Epithelial cell of proximal tubule (primary cell): ENCODE results near the gene SPECC1L. TPM values are rescaled to one million over a fixed set of nuclear protein-coding genes. Genes with fewer than 3 reads are reported as not detected.

Experiments used
- DNase-seq: peaks from one replicate; pipeline ENCODE4 v3.0.0-alpha.2; 2011; ENCODE audit warnings: low read depth
- H3K4me3 ChIP-seq: 2 replicates; pipeline ENCODE4 v1.5.1; 2011; ENCODE audit warnings: low read depth, mild to moderate bottlenecking, low read length
- CTCF ChIP-seq: conservative IDR thresholded peaks from 2 replicates; pipeline ENCODE4 v1.5.1; 2012; ENCODE audit warnings: low read depth, mild to moderate bottlenecking, low read length
- total RNA-seq: library from RNA; depleted of rRNA; stranded (reverse); fragments of >200 nt; gene quantifications from 2 replicates; pipeline ENCODE4 v1.2.3, GENCODE V29; 2015

Gene SPECC1L
- total RNA-seq, 1 donor from 2014 or later = 22.7 TPM

GRCh38 chr22:24376002-24376401 lies 105.4 kb downstream of the SPECC1L start:
- no peak for TF ChIP-seq CTCF
- no peak overlapping the region for H3K4me3 ChIP-seq

GRCh38 chr22:24376586-24376985 lies 106.0 kb downstream of the SPECC1L start:
- no peak overlapping the region for H3K4me3 ChIP-seq

More at GRCh38 chr22:24376002-24376401, 105.4 kb downstream of the SPECC1L start:
- DNase-seq = no peak

GRCh38 chr22:24379536-24379935 lies 108.9 kb downstream of the SPECC1L start:
- TF ChIP-seq CTCF = no peak
- no peak for DNase-seq
- no peak overlapping the region for H3K4me3 ChIP-seq

More at GRCh38 chr22:24376586-24376985, 106.0 kb downstream of the SPECC1L start:
- no peak for DNase-seq
- no peak for TF ChIP-seq CTCF

GRCh38 chr22:24380220-24380904 lies 109.7 kb downstream of the SPECC1L start:
- DNase-seq = no peak
- H3K4me3 ChIP-seq = no peak overlapping the region
- TF ChIP-seq CTCF = no peak

- no peak for DNase-seq
- no peak overlapping the region for H3K4me3 ChIP-seq
- TF ChIP-seq CTCF = no peak
Measured at GRCh38 chr22:24380905-24381230, 110.2 kb downstream of the SPECC1L start.

GRCh38 chr22:24383061-24383460 lies 112.4 kb downstream of the SPECC1L start:
- no peak for TF ChIP-seq CTCF
- H3K4me3 ChIP-seq = no peak overlapping the region
- DNase-seq = no peak

- DNase-seq = no peak
- H3K4me3 ChIP-seq = no peak overlapping the region
- TF ChIP-seq CTCF = no peak
Measured at GRCh38 chr22:24384131-24384530, 113.5 kb downstream of the SPECC1L start.
